Measurements from ENCODE around the gene SPRYD7. TPM values are rescaled to one million over a fixed set of nuclear protein-coding genes. Genes with fewer than 3 reads are reported as not detected.

Gene SPRYD7
- polyA plus RNA-seq, 1 of the 3 experiments (the other 2 are of a cell fraction) = 8.6 TPM

DNA sequence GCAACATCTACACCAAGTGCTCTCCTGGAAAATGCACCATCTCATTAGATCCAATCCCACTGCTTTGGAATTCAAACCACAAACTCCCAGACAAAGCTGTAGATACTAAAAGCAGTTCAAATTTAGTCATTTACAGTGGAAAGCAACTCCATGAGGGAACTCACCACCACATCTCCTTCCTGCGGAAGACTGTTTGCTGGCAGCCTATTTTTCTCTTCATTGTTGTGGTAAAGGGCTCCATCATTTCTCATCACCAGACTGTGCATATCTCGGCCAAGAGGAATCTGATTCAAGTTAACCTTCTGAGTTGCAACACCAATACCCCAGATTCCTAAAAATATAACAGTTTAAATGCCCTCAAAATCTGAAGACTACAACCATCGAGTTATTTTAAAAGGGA, 8.4 kb downstream of the SPRYD7 start:
- TF ChIP-seq RCOR1 (IDR thresholded peaks at IDR 0.05; ENCODE audit: low read length) (no peak), RXRA (IDR thresholded peaks at IDR 0.05; ENCODE audit: borderline replicate concordance, low read depth) (no peak), NFIC (IDR thresholded peaks at IDR 0.05; ENCODE audit: borderline replicate concordance) (no peak), USF1 (IDR thresholded peaks at IDR 0.05; ENCODE audit: borderline replicate concordance, low read depth) (no peak), USF2 (IDR thresholded peaks at IDR 0.05; ENCODE audit: borderline replicate concordance, low read depth, low read length) (no peak), CHD2 (IDR thresholded peaks at IDR 0.05; ENCODE audit: low read length, partially characterized antibody) (no peak), RAD21 (IDR thresholded peaks at IDR 0.05; ENCODE audit: low read length) (no peak), SMC3 (IDR thresholded peaks at IDR 0.05; ENCODE audit: low read depth, low read length) (no peak), MXI1 (IDR thresholded peaks at IDR 0.05; ENCODE audit: low read depth, low read length) (no peak), TCF12 (IDR thresholded peaks at IDR 0.05) (no peak), EZH2phosphoT487 (IDR thresholded peaks at IDR 0.05; ENCODE audit: borderline replicate concordance, low read depth) (no peak), POLR2AphosphoS5 (IDR thresholded peaks at IDR 0.05; ENCODE audit: low read depth, low read length) (no peak), RFX5 (IDR thresholded peaks at IDR 0.05; ENCODE audit: low read length) (no peak)
- TF ChIP-seq, protein P1, sequence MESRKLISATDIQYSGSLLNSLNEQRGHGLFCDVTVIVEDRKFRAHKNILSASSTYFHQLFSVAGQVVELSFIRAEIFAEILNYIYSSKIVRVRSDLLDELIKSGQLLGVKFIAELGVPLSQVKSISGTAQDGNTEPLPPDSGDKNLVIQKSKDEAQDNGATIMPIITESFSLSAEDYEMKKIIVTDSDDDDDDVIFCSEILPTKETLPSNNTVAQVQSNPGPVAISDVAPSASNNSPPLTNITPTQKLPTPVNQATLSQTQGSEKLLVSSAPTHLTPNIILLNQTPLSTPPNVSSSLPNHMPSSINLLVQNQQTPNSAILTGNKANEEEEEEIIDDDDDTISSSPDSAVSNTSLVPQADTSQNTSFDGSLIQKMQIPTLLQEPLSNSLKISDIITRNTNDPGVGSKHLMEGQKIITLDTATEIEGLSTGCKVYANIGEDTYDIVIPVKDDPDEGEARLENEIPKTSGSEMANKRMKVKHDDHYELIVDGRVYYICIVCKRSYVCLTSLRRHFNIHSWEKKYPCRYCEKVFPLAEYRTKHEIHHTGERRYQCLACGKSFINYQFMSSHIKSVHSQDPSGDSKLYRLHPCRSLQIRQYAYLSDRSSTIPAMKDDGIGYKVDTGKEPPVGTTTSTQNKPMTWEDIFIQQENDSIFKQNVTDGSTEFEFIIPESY (IDR thresholded peaks at IDR 0.05; ENCODE audit: borderline replicate concordance, low read depth) = no peak
- peaks cover 15% of the 10 kb centered on the region for H3K79me2 ChIP-seq (ENCODE audit: insufficient read depth)
- no peak overlapping the region for H3K4me3 ChIP-seq (ENCODE audit: low read depth in 2 of 2, low read length in 1 of 2)
- H3K4me2 ChIP-seq = no peak overlapping the region
- 82% methylated on average over 3 of the region's 3 CpGs for WGBS (ENCODE audit: low lambda C conversion rate)
- H3K9me2 ChIP-seq = no peaks in the 10 kb centered on the region
- H3K9ac ChIP-seq = no peak overlapping the region
- peaks cover 4% of the 10 kb centered on the region for H3F3A ChIP-seq (replicated peaks; ENCODE audit: insufficient read depth)
- H3K27me3 ChIP-seq (ENCODE audit: insufficient read depth) = no peaks in the 10 kb centered on the region
- no peak for DNase-seq
- CTCF ChIA-PET = interaction anchor here (2.7 kb wide), 1 partner anchor 9 kb away, joined by 10 read pairs; the partner anchor contains the start of gene SPRYD7
- H3K9me3 ChIP-seq = no peaks in the 10 kb centered on the region
- H4K20me1 ChIP-seq (ENCODE audit: insufficient read depth) = no peaks in the 10 kb centered on the region
- H3K36me3 ChIP-seq (replicated peaks in 1 of 2; ENCODE audit: control insufficient read depth in 1 of 2, insufficient read depth in 2 of 2, low read length in 1 of 2) = peaks cover 8 to 38% of the 10 kb centered on the region in 2 experiments
- H3K4me1 ChIP-seq (ENCODE audit: control insufficient read depth in 1 of 2, insufficient read depth in 2 of 2, low read depth in 1 of 2, low read length in 1 of 2) = no peaks in the 10 kb centered on the region
- no peak overlapping the region for H2AFZ ChIP-seq (ENCODE audit: low read depth)
- peak overlapping the region in 1 of 2 experiments; percentile 7; a peak in 1 of 4 replicates for H3K27ac ChIP-seq (ENCODE audit: low read depth in 2 of 2, low read length in 1 of 2)
- POLR2A ChIA-PET = no interaction called here

DNA sequence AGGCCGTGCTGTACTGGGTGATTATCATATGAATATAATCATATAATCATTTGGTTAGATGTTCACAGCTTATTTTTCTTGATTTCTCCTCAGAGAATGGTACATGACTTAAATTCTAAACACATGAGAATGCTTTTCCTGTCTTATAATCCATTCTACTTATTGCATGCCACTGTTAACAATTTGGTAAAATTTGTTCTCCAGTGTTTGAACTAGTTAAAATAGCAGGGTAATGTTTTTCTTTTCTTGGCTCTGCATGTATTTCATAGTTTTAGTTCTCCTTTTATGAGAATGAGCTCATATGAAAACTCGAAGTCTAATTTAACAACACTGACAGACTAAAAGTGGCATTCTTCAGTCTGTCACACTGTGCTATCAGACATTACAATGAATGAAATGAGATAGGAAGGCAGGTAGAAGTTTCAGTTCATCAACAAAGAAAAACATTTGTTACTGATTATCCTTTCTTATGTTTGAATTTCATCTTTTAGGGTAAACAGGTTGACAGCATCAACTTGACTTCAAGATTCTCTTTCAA, 10.2 kb downstream of the SPRYD7 start:
- Histone ChIP-seq H3K4me2 (no peak overlapping the region), H3K79me2 (ENCODE audit: insufficient read depth) (no peaks in the 10 kb centered on the region; the same call in 1 of the 2 replicates), H3K27ac (ENCODE audit: low read depth in 2 of 2, low read length in 1 of 2) (no peak overlapping the region), H4K20me1 (ENCODE audit: insufficient read depth) (no peaks in the 10 kb centered on the region), H3K9ac (no peak overlapping the region), H3K4me1 (ENCODE audit: control insufficient read depth in 1 of 2, insufficient read depth in 2 of 2, low read depth in 1 of 2, low read length in 1 of 2) (no peaks in the 10 kb centered on the region), H3K27me3 (ENCODE audit: insufficient read depth) (no peaks in the 10 kb centered on the region), H2AFZ (ENCODE audit: low read depth) (no peak overlapping the region), H3F3A (replicated peaks; ENCODE audit: insufficient read depth) (peaks cover 4% of the 10 kb centered on the region), H3K9me3 (no peaks in the 10 kb centered on the region), H3K9me2 (no peaks in the 10 kb centered on the region), H3K36me3 (replicated peaks in 1 of 2; ENCODE audit: control insufficient read depth in 1 of 2, insufficient read depth in 2 of 2, low read length in 1 of 2) (peaks cover 15 to 50% of the 10 kb centered on the region in 2 experiments), H3K4me3 (ENCODE audit: low read depth in 2 of 2, low read length in 1 of 2) (no peak overlapping the region)
- no peak for TF ChIP-seq MEF2A (IDR thresholded peaks at IDR 0.05; ENCODE audit: borderline replicate concordance, low read depth)
- no peak for TF ChIP-seq FOXJ3 (CRISPR knock-in tag; IDR thresholded peaks at IDR 0.05)
- no peak for TF ChIP-seq CHD2 (IDR thresholded peaks at IDR 0.05; ENCODE audit: low read length, partially characterized antibody)
- no peak for TF ChIP-seq SIN3A (IDR thresholded peaks at IDR 0.05; ENCODE audit: borderline replicate concordance, low read depth, low read length)
- no peak for TF ChIP-seq FOSL2 (IDR thresholded peaks at IDR 0.05; ENCODE audit: borderline replicate concordance, low read depth)
- no peak for TF ChIP-seq RFX5 (IDR thresholded peaks at IDR 0.05; ENCODE audit: low read length)
- no peak for TF ChIP-seq SMC3 (IDR thresholded peaks at IDR 0.05; ENCODE audit: low read depth, low read length)
- TF ChIP-seq JUND (IDR thresholded peaks at IDR 0.05) = no peak
- no peak for TF ChIP-seq CTCF (IDR thresholded peaks at IDR 0.05)
- no peak for TF ChIP-seq TAF1 (IDR thresholded peaks at IDR 0.05; ENCODE audit: borderline replicate concordance, low read depth, low read length)
- no peak for DNase-seq
- ChIA-PET CTCF (interaction anchor here (2.7 kb wide), 1 partner anchor 10 kb away, joined by 10 read pairs; the partner anchor contains the start of gene SPRYD7), POLR2A (no interaction called here)
- 91% methylated on average over 2 of the region's 2 CpGs for WGBS (ENCODE audit: low lambda C conversion rate)

All from SK-N-SH (cell line).